ENCODE measurements around the gene RGS6.
"Not testable (repeated sequence)": the region's sequence is repeated elsewhere in the genome, so short reads cannot be mapped to it uniquely, and the experiment has no call there.

RGS6 gene

DNA sequence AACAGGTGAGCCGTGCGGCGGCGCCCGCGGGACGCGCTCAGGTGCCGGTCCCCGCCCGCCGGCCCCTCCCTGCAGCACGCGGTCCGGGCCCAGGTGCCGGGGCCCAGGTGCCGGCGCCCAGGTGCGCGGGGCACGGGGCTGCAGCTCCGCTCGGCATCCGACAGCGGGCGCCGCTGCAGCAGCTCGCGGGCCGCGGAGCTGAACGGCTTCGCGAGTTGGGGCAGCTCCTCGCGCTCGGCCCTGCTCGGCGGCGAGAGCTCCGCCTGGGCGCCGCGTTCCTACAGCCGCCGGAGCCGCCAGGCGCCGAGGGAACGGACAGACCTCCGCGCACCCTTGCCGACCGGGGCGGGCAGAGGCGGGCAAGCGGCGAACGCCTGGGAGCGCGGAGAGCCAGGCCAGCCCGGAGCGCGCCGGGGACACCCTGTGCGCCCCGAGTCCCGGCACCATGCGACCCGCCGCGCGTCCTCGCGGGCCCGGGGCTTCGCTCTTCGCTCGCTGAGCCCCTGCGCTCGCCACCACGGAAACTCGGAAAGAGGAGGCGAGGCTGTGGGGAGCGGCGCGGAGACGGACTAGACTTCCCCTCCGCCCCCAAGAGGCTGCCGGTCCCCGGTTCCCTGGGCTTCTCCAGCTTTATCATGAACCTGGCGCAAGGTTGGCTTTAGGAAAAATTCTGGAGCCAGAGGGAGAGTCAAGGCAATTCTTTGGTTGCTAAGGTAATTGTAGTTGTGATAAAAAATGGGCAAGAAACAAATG, at the start of gene RGS6:
Gene RGS6, plus strand, starts transcription at position 201 of the 753 bp plus-strand sequence.
- no peaks in the 10 kb centered on the region for H3K36me3 ChIP-seq (ENCODE audit: control insufficient read depth, insufficient read depth, low read length)
- no peak within 1 kb of the TSS for H3K27ac ChIP-seq (ENCODE audit: low read depth, low read length)
- peak within 1 kb of the TSS; percentile 4 for H3K4me3 ChIP-seq (ENCODE audit: low read length)
- H3K9ac ChIP-seq (ENCODE audit: low read length): no peak within 1 kb of the TSS
- no peaks in the 10 kb centered on the region for H3K4me1 ChIP-seq (ENCODE audit: control insufficient read depth, insufficient read depth, low read length)
- peaks cover 3% of the 10 kb centered on the region for H3K27me3 ChIP-seq (ENCODE audit: control insufficient read depth, insufficient read depth, low read length)

DNA sequence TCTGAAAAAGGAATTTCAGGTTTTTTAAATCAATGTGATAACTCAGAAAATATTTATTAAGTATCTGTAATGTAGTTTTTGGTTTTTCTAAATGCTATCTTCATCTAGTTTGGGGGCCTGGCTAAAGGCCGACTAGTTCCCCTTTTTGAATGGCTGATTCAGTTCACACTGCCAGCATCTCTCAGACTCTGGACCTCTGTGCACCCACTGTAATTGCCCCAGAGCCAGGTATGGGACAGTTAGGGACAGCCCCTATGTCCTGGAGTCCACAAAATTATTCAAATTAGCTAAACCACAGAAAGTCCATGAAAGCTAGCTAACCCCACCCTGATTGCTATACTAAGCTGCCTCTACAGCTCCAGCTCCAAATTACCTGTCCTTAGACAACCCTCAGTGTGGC, 49.1 kb upstream of the RGS6 start:
- no peaks in the 10 kb centered on the region for H3K4me1 ChIP-seq (ENCODE audit: control insufficient read depth, insufficient read depth, low read length)
- H3K27me3 ChIP-seq (ENCODE audit: control insufficient read depth, insufficient read depth, low read length): no peaks in the 10 kb centered on the region
- no peak overlapping the region for H3K9ac ChIP-seq (ENCODE audit: low read length)
- H3K27ac ChIP-seq (ENCODE audit: low read depth, low read length): no peak overlapping the region
- H3K36me3 ChIP-seq (ENCODE audit: control insufficient read depth, insufficient read depth, low read length): no peaks in the 10 kb centered on the region
- no peak overlapping the region for H3K4me3 ChIP-seq (ENCODE audit: low read length)

DNA sequence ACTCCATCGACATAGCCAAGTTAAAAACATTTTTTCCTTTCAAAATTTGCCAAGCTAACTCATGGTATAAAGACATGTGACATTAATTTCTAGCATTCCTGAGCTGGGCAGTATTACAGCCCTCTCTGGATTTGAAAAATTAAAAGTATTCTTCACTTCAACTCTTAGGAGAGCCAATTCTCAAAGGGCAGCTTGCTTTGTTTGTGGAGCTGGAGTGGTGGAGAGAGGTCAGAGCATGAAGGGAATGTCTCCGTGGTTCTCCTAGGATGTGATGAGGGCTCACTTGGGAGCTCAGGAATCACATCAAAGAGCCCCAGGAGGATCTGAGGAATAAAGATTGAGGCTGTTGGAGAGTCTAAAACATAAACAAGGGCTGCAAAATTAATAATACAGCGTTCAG, 46.9 kb upstream of the RGS6 start:
- no peak overlapping the region for H3K27ac ChIP-seq (ENCODE audit: low read depth, low read length)
- no peak overlapping the region for H3K4me3 ChIP-seq (ENCODE audit: low read length)
- no peaks in the 10 kb centered on the region for H3K4me1 ChIP-seq (ENCODE audit: control insufficient read depth, insufficient read depth, low read length)

DNA sequence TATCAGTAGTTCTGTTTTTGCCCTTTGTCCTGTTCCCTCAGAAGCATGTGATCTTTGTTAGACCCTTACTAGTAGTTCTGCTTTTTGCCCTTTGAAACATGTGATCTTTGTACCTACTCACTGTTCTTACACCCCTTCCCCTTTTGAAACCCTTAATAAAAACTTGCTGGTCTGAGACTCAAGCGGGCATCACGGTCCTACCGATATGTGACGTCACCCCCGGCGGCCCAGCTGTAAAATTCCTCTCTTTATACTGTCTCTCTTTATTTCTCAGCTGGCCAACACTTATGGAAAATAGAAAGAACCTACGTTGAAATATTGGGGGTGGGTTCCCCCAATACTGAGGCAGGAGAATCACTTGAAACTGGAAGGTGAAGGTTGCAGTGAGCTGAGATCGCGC, 44.4 kb upstream of the RGS6 start:
- not testable (repeated sequence) for H3K4me1 ChIP-seq (ENCODE audit: control insufficient read depth, insufficient read depth, low read length); H3K27me3 ChIP-seq (ENCODE audit: control insufficient read depth, insufficient read depth, low read length); H3K4me3 ChIP-seq (ENCODE audit: low read length); H3K27ac ChIP-seq (ENCODE audit: low read depth, low read length); H3K36me3 ChIP-seq (ENCODE audit: control insufficient read depth, insufficient read depth, low read length); H3K9ac ChIP-seq (ENCODE audit: low read length)

More for the DNA sequence above, 46.9 kb upstream of the RGS6 start:
- H3K9ac ChIP-seq (ENCODE audit: low read length): no peak overlapping the region
- no peaks in the 10 kb centered on the region for H3K27me3 ChIP-seq (ENCODE audit: control insufficient read depth, insufficient read depth, low read length)
- H3K36me3 ChIP-seq (ENCODE audit: control insufficient read depth, insufficient read depth, low read length): no peaks in the 10 kb centered on the region

DNA sequence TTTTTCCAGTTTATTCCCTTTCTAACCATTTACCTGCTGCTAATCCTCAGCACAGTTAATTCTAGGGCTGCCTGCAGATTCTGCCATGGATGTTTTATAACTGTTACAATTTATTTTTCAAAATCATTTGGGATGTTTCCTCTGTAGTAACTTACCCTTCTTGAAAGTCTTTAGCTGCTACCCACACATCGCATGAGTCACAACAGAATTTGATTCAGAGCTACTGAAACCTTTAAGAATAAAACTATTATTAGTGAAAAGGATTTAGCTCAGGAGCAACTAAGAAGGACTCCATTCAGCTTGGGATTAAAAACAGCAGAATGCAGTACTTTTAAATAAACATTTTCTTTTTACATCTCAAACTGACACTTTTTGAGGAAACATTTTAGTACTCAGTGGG, 41.7 kb upstream of the RGS6 start:
- Histone ChIP-seq H3K27ac (ENCODE audit: low read depth, low read length) (no peak overlapping the region), H3K9ac (ENCODE audit: low read length) (no peak overlapping the region), H3K27me3 (ENCODE audit: control insufficient read depth, insufficient read depth, low read length) (no peaks in the 10 kb centered on the region), H3K36me3 (ENCODE audit: control insufficient read depth, insufficient read depth, low read length) (no peaks in the 10 kb centered on the region), H3K4me1 (ENCODE audit: control insufficient read depth, insufficient read depth, low read length) (no peaks in the 10 kb centered on the region), H3K4me3 (ENCODE audit: low read length) (no peak overlapping the region)

DNA sequence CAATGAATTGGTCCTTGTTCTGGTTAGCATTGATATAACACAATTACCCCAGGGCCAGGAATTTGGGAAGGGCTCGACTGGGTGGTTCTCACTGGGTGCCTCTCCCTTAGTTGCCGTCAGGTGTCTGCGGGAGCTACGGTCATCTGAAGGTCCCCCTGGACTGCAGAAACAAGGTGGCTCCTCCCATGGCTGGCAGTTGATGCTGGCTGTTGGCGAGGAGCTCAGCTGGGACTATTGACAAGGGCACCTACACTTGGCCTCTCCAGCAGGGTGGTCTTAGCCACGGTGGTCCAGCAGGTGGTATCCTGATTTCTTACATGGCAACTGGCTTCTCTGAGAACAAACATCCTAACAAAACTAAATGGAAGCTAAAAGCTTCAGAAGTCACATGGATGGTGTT, 41.0 kb upstream of the RGS6 start:
- Histone ChIP-seq H3K4me1 (ENCODE audit: control insufficient read depth, insufficient read depth, low read length) (no peaks in the 10 kb centered on the region), H3K36me3 (ENCODE audit: control insufficient read depth, insufficient read depth, low read length) (no peaks in the 10 kb centered on the region), H3K9ac (ENCODE audit: low read length) (no peak overlapping the region), H3K27me3 (ENCODE audit: control insufficient read depth, insufficient read depth, low read length) (no peaks in the 10 kb centered on the region), H3K27ac (ENCODE audit: low read depth, low read length) (no peak overlapping the region), H3K4me3 (ENCODE audit: low read length) (no peak overlapping the region)

DNA sequence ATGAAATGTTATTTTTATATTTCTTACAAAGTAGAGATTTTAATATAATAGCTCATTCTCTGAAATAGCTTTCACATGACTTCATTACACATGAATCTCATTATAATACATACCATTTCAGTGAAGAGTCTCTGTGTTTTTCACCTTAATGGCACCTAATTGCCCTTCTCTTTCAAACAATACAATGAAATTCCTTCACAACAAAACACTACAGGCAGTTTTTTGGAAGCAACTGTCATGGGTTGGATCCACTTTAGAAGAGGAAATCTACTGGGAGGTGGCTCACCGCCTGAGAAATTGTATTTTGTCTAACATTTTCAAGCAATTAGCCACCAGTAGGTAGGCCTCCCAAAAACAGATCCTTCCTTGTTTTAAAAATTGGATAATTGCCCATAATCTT, 40.3 kb upstream of the RGS6 start:
- H3K36me3 ChIP-seq (ENCODE audit: control insufficient read depth, insufficient read depth, low read length): no peaks in the 10 kb centered on the region
- no peak overlapping the region for H3K4me3 ChIP-seq (ENCODE audit: low read length)
- no peak overlapping the region for H3K9ac ChIP-seq (ENCODE audit: low read length)
- H3K27me3 ChIP-seq (ENCODE audit: control insufficient read depth, insufficient read depth, low read length): no peaks in the 10 kb centered on the region
- H3K4me1 ChIP-seq (ENCODE audit: control insufficient read depth, insufficient read depth, low read length): no peaks in the 10 kb centered on the region
- no peak overlapping the region for H3K27ac ChIP-seq (ENCODE audit: low read depth, low read length)

DNA sequence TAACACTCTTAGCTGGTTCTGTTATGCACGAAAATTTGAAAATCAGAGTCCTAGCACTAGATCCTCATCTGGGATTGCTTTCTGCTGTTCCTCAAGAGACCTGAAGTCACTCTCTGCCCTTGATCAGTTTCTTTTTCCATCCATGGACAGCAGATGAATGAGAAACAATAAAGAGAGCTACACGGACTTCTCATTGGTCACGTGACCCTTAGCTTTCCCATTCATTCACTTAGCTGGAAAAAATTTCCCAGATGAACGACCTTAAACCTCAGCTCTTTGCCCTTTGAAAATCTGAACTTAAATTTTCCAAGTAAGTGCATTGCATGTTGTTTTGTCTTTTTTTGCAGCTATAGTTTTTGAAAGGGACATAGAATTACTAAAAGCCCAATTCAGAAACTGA, 27.2 kb upstream of the RGS6 start:
- H3K27ac ChIP-seq (ENCODE audit: low read depth, low read length): no peak overlapping the region
- H3K4me1 ChIP-seq (ENCODE audit: control insufficient read depth, insufficient read depth, low read length): no peaks in the 10 kb centered on the region
- H3K27me3 ChIP-seq (ENCODE audit: control insufficient read depth, insufficient read depth, low read length): no peaks in the 10 kb centered on the region
- no peak overlapping the region for H3K4me3 ChIP-seq (ENCODE audit: low read length)
- no peak overlapping the region for H3K9ac ChIP-seq (ENCODE audit: low read length)
- H3K36me3 ChIP-seq (ENCODE audit: control insufficient read depth, insufficient read depth, low read length): no peaks in the 10 kb centered on the region

DNA sequence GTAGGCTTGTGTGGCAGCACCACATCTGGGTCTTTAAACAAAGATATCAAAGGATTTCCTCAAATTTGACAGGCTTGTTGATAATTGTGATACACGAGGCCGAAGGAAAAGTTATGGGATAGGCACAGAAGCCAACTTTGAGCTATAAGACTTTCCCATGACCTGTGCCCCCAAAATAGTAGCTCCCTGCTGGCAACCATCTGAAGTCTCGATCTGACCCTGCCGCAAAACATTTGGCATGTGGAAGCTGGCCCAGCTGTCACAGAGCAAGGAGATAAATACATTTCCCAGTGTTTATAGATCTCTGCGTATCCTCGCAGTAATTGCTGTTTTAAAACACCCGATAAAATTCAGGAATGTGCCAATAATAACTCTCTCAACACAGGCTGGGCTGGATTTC, 26.4 kb upstream of the RGS6 start:
- no peak overlapping the region for H3K27ac ChIP-seq (ENCODE audit: low read depth, low read length)
- H3K4me3 ChIP-seq (ENCODE audit: low read length): no peak overlapping the region
- no peaks in the 10 kb centered on the region for H3K27me3 ChIP-seq (ENCODE audit: control insufficient read depth, insufficient read depth, low read length)
- no peaks in the 10 kb centered on the region for H3K36me3 ChIP-seq (ENCODE audit: control insufficient read depth, insufficient read depth, low read length)
- no peaks in the 10 kb centered on the region for H3K4me1 ChIP-seq (ENCODE audit: control insufficient read depth, insufficient read depth, low read length)
- H3K9ac ChIP-seq (ENCODE audit: low read length): no peak overlapping the region

DNA sequence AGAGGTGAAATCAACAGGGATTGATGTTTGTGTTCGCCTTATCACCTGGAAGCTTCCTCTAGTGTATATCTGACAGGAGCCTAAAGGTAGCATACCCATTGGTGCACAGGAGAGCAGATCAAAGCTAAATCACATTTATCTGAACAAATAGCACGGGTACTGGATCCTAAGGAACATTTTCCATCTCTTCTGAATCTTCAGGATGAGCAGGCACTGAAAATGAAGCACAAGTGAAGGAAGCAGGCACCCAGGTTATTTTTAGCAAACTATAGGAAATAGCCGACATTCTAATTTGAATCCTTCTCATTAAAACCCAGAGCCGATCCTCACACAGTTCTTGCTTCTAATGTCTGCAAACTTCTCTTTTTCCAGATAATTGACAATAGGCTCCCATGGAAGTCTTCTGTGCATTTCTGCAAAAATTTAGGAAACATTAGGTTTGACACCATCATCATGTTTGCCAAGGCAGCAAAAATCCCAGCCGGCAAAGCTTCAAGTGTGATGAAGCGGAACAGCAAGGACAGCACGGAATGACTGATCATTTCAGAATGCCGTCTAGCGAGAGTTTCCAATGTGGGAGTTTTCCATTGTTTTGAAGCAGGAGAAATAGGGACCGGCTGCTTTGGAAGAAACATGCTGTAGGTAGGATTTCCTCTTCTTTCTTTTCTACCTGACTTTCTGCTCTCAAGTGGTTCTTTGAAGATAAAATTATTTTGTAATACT, 24.3 kb upstream of the RGS6 start:
- H3K4me3 ChIP-seq (ENCODE audit: low read length): no peak overlapping the region

DNA sequence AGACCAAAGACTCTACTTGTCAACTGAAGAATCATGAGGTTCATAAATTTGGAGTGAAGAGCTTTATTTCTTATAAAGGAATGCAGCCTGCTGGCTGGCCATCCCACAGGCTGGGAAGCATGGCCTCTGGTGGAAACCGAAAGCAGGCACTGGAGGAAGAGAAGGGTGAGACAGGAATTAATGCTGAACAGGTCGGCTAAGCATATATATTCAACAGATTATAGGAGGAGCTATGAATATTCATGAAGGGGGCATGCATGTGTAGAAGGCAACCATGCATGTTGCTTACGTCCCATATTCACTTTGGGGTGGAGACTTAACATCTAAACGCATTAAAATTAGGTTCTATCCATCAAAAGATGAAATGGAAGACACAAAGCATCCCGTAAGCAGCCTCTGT, 20.6 kb upstream of the RGS6 start:
- Histone ChIP-seq H3K27me3 (ENCODE audit: control insufficient read depth, insufficient read depth, low read length) (no peaks in the 10 kb centered on the region), H3K27ac (ENCODE audit: low read depth, low read length) (no peak overlapping the region), H3K36me3 (ENCODE audit: control insufficient read depth, insufficient read depth, low read length) (no peaks in the 10 kb centered on the region), H3K9ac (ENCODE audit: low read length) (no peak overlapping the region), H3K4me3 (ENCODE audit: low read length) (no peak overlapping the region), H3K4me1 (ENCODE audit: control insufficient read depth, insufficient read depth, low read length) (no peaks in the 10 kb centered on the region)

More for the DNA sequence above, 24.3 kb upstream of the RGS6 start:
- H3K4me1 ChIP-seq (ENCODE audit: control insufficient read depth, insufficient read depth, low read length): no peaks in the 10 kb centered on the region
- no peaks in the 10 kb centered on the region for H3K27me3 ChIP-seq (ENCODE audit: control insufficient read depth, insufficient read depth, low read length)
- no peak overlapping the region for H3K9ac ChIP-seq (ENCODE audit: low read length)
- no peaks in the 10 kb centered on the region for H3K36me3 ChIP-seq (ENCODE audit: control insufficient read depth, insufficient read depth, low read length)
- H3K27ac ChIP-seq (ENCODE audit: low read depth, low read length): no peak overlapping the region

DNA sequence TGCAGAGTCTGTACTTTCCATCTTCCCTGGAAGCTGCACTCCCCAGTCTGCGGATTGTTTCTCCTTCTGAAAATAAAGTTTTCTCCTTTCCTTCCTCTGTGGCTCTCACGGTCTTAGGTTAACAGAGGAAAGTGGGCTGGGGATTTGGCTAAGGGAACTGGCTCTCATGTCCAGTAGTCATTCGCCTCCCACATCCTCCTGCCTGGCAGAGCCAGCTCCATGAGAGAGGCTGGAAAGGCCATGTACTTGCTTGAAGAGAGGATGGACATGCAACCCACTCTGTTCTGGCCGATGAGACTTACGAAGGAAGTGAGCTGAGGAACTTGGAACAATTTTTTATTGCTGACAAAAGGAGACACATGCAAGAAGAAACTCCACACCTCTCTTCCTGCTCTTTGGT, 18.9 kb upstream of the RGS6 start:
- Histone ChIP-seq H3K27me3 (ENCODE audit: control insufficient read depth, insufficient read depth, low read length) (no peaks in the 10 kb centered on the region), H3K4me1 (ENCODE audit: control insufficient read depth, insufficient read depth, low read length) (no peaks in the 10 kb centered on the region), H3K4me3 (ENCODE audit: low read length) (no peak overlapping the region), H3K36me3 (ENCODE audit: control insufficient read depth, insufficient read depth, low read length) (no peaks in the 10 kb centered on the region), H3K9ac (ENCODE audit: low read length) (no peak overlapping the region), H3K27ac (ENCODE audit: low read depth, low read length) (no peak overlapping the region)

DNA sequence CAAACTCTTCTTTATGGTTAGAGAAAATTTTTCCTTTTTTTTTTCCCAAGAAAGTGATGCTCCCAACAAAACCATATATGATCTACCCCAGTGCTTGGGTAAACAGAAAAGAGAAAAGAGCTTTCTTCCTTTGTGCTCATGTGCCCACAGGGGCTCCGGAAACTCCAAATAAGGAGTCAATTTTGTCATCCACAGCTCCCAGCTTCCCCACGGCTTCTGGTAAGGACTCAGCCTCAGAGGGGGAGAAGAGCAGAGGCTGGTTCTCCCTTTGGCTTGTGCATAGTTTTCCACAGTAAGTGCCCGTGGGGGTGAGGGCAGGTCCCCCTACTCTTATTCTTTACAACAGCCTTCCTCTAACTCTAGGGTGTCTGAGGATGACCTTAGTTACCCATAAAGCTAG, 13.3 kb upstream of the RGS6 start:
- H3K27me3 ChIP-seq (ENCODE audit: control insufficient read depth, insufficient read depth, low read length): no peaks in the 10 kb centered on the region
- no peaks in the 10 kb centered on the region for H3K36me3 ChIP-seq (ENCODE audit: control insufficient read depth, insufficient read depth, low read length)
- no peak overlapping the region for H3K4me3 ChIP-seq (ENCODE audit: low read length)
- H3K27ac ChIP-seq (ENCODE audit: low read depth, low read length): no peak overlapping the region
- H3K9ac ChIP-seq (ENCODE audit: low read length): no peak overlapping the region
- H3K4me1 ChIP-seq (ENCODE audit: control insufficient read depth, insufficient read depth, low read length): no peaks in the 10 kb centered on the region
